Lung (tissue), 12 donors: ENCODE measurements around the gene CTTNBP2. TPM values are rescaled to one million over a fixed set of nuclear protein-coding genes. Genes with fewer than 3 reads are reported as not detected.

Source experiments
- ATAC-seq: fragments of 200-7000 bp; cut with Tn5 transposase; one replicate; pipeline ENCODE4 v1.9.1; 2020; ENCODE audit warnings: moderate number of reproducible peaks; ENCODE audit not compliant: insufficient read depth, low FRiP score
- DNase-seq, 3 donors: peaks; one replicate each; pipeline ENCODE4 v3.0.0-alpha.2; 2013 to 2017
- H3K27ac ChIP-seq, 2 donors: one replicate each; pipeline ENCODE4 v1.5.1; 2013; ENCODE audit warnings: mild to moderate bottlenecking in 2 of 2, moderate library complexity in 2 of 2, control low read depth in 1 of 2, inconsistent platforms in 1 of 2, low read depth in 1 of 2, low read length in 1 of 2
- H3K27me3 ChIP-seq, 3 donors: one replicate each; pipeline ENCODE4 v1.5.1; 2013; ENCODE audit warnings: low read length in 2 of 3; ENCODE audit not compliant: control insufficient read depth in 3 of 3, insufficient read depth in 3 of 3
- H3K36me3 ChIP-seq, 4 donors: one replicate each; pipeline ENCODE4 v1.5.1; 2013; ENCODE audit warnings: low read length in 4 of 4, mild to moderate bottlenecking in 1 of 4, moderate library complexity in 1 of 4; ENCODE audit not compliant: control insufficient read depth in 4 of 4, insufficient read depth in 4 of 4
- H3K4me1 ChIP-seq, 5 donors: one replicate each; pipeline ENCODE4 v1.5.1; 2013; ENCODE audit warnings: low read length in 5 of 5, mild to moderate bottlenecking in 2 of 5, moderate library complexity in 1 of 5; ENCODE audit not compliant: control insufficient read depth in 5 of 5, insufficient read depth in 5 of 5
- H3K4me3 ChIP-seq: one replicate; pipeline ENCODE4 v1.5.1; 2013; ENCODE audit warnings: mild to moderate bottlenecking, control low read depth, moderate library complexity
- H3K9ac ChIP-seq, 2 donors: one replicate each; pipeline ENCODE4 v1.5.1; 2013; ENCODE audit warnings: low read length in 2 of 2, control low read depth in 1 of 2; ENCODE audit not compliant: insufficient read depth in 1 of 2
- H3K9me3 ChIP-seq, 4 donors: one replicate each; pipeline ENCODE4 v1.5.1; 2013; ENCODE audit warnings: low read length in 3 of 4, mild to moderate bottlenecking in 1 of 4, moderate library complexity in 1 of 4; ENCODE audit not compliant: control insufficient read depth in 4 of 4, insufficient read depth in 3 of 4
- CTCF ChIP-seq: IDR thresholded peaks from 2 replicates; pipeline ENCODE4 v1.5.1; 2012; ENCODE audit warnings: mild to moderate bottlenecking; ENCODE audit errors: control extremely low read depth, extremely low read depth
- WGBS, 2 donors: extraction: QIAGEN DNeasy Blood & Tissue Kit; methylation state at CpG; one replicate each; pipeline ENCODE4 v1.1.7; 2013; 5-methylcytosine and 5-hydroxymethylcytosine counted together
- polyA plus RNA-seq, 2 donors: library from polyadenylated mRNA; stranded (reverse); fragments of 200-250 nt; gene quantifications; one replicate each; pipeline ENCODE4 v1.2.1, GENCODE V29; 2013
- total RNA-seq, 2 donors: library from RNA; depleted of rRNA in 1 of 2; stranded (reverse); fragments of >200 nt in 1 of 2; gene quantifications; one replicate each; pipeline ENCODE4 v1.2.1, GENCODE V29; 2014 to 2021
- donor health status: control.
- donor health status: control.
- donor health status: Bipolar disorder and iron deficiency.
- donor health status: healthy.
- donor health status: DM: yes; HTN: yes; CAD: no.

CTTNBP2 gene
- total and polyA plus RNA-seq, 4 donors: 0.63 to 15.4 (median 2.4) TPM

GRCh38 chr7:117828825-117829224 lies 44.4 kb downstream of the CTTNBP2 start:
- peaks cover 0 to 5% (median 0%) of the 10 kb centered on the region in 4 donors for H3K36me3 ChIP-seq
- no peak overlapping the region for H3K27ac ChIP-seq
- TF ChIP-seq CTCF: no peak
- H3K9ac ChIP-seq: no peak overlapping the region
- ATAC-seq (no peak), DNase-seq (no peak)
- peaks cover 0 to 2% (median 0%) of the 10 kb centered on the region in 4 donors for H3K9me3 ChIP-seq
- WGBS, 2 donors: 79 to 83% methylated on average over 2 of the region's 2 CpGs
- peaks cover 4 to 18% (median 10%) of the 10 kb centered on the region in 5 donors for H3K4me1 ChIP-seq
- no peaks in the 10 kb centered on the region for H3K27me3 ChIP-seq
- no peak overlapping the region for H3K4me3 ChIP-seq

GRCh38 chr7:117827862-117828261 lies 45.4 kb downstream of the CTTNBP2 start:
- Histone ChIP-seq H3K9ac (no peak overlapping the region), H3K4me3 (no peak overlapping the region), H3K36me3 (peaks cover 0 to 5% (median 0%) of the 10 kb centered on the region in 4 donors), H3K9me3 (no peaks in the 10 kb centered on the region), H3K27ac (no peak overlapping the region), H3K4me1 (peaks cover 4 to 18% (median 10%) of the 10 kb centered on the region in 5 donors), H3K27me3 (no peaks in the 10 kb centered on the region)
- TF ChIP-seq CTCF: no peak
- 45 to 71% methylated on average over 2 of the region's 2 CpGs for WGBS, 2 donors
- ATAC-seq (peak; percentile 29), DNase-seq (peak in 1 of 3 donors; percentile 13)

- Histone ChIP-seq H3K9me3 (no peaks in the 10 kb centered on the region), H3K36me3 (no peaks in the 10 kb centered on the region), H3K4me3 (no peak overlapping the region), H3K27ac (no peak overlapping the region), H3K27me3 (no peaks in the 10 kb centered on the region), H3K4me1 (peaks cover under 1 to 13% (median 6%) of the 10 kb centered on the region in 5 donors), H3K9ac (no peak overlapping the region)
- no peak for TF ChIP-seq CTCF
- WGBS, 2 donors: 78 to 80% methylated on average over 2 of the region's 2 CpGs
- no peak for DNase-seq
- peak; percentile 50 for ATAC-seq
Measured at GRCh38 chr7:117825132-117825531, 48.1 kb downstream of the CTTNBP2 start.

- no peak for TF ChIP-seq CTCF
- H3K36me3 ChIP-seq: no peaks in the 10 kb centered on the region
- no peaks in the 10 kb centered on the region for H3K9me3 ChIP-seq
- DNase-seq (no peak), ATAC-seq (no peak)
- H3K9ac ChIP-seq: no peak overlapping the region
- 90 to 93% methylated on average over 2 of the region's 2 CpGs for WGBS, 2 donors
- H3K4me3 ChIP-seq: no peak overlapping the region
- H3K27ac ChIP-seq: no peak overlapping the region
- H3K4me1 ChIP-seq: peaks cover 0 to 16% (median 7%) of the 10 kb centered on the region in 5 donors
- H3K27me3 ChIP-seq: no peaks in the 10 kb centered on the region
Measured at GRCh38 chr7:117824592-117824991, 48.6 kb downstream of the CTTNBP2 start.
